Suprapubic skin (tissue), 4 donors: ENCODE data around the gene CARMIL3.
"Not testable (repeated sequence)": the region's sequence is repeated elsewhere in the genome, so short reads cannot be mapped to it uniquely, and the experiment has no call there.

ENCODE experiments used
- EP300 ChIP-seq: sonication (generic); formaldehyde crosslinking; IDR thresholded peaks from one replicate; pipeline ENCODE4 v1.6.1; 2017; ENCODE audit warnings: antibody characterized with exemption
- POLR2A ChIP-seq, 2 donors: fragments of 450-650 bp; IDR thresholded peaks; one replicate each; pipeline ENCODE4 v1.6.1; 2017; ENCODE audit warnings: antibody characterized with exemption in 2 of 2, mild to moderate bottlenecking in 2 of 2, moderate library complexity in 2 of 2
- POLR2AphosphoS5 ChIP-seq, 3 donors: sonication (generic); formaldehyde crosslinking; IDR thresholded peaks; one replicate each; pipeline ENCODE4 v1.6.1; 2017; ENCODE audit warnings: antibody characterized with exemption in 3 of 3
- TF ChIP-seq, protein P1 (sequence below), 2 donors: fragments of 200-600 bp in 1 of 2; fragments of 450-650 bp in 1 of 2; sonication (generic) in 1 of 2; IDR thresholded peaks; one replicate each; pipeline ENCODE4 v1.5.1; 2016 to 2019; ENCODE audit warnings: antibody characterized with exemption in 2 of 2, mild to moderate bottlenecking in 1 of 2, moderate library complexity in 1 of 2

DNA sequence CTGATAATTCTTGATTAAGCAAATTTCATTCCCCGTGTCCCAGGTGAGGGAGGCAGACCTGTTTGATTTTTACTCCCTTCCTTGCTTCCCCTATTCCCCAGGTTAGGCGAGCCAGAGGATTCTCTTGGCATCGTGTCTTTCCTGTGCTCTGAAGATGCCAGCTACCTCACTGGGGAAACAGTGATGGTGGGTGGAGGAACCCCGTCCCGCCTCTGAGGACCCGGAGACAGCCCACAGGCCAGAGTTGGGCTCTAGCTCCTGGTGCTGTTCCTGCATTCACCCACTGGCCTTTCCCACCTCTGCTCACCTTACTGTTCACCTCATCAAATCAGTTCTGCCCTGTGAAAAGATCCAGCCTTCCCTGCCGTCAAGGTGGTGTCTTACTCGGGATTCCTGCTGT lies 1.1 kb upstream of the CARMIL3 start:
- TF ChIP-seq, protein P1, sequence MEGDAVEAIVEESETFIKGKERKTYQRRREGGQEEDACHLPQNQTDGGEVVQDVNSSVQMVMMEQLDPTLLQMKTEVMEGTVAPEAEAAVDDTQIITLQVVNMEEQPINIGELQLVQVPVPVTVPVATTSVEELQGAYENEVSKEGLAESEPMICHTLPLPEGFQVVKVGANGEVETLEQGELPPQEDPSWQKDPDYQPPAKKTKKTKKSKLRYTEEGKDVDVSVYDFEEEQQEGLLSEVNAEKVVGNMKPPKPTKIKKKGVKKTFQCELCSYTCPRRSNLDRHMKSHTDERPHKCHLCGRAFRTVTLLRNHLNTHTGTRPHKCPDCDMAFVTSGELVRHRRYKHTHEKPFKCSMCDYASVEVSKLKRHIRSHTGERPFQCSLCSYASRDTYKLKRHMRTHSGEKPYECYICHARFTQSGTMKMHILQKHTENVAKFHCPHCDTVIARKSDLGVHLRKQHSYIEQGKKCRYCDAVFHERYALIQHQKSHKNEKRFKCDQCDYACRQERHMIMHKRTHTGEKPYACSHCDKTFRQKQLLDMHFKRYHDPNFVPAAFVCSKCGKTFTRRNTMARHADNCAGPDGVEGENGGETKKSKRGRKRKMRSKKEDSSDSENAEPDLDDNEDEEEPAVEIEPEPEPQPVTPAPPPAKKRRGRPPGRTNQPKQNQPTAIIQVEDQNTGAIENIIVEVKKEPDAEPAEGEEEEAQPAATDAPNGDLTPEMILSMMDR (IDR thresholded peaks at IDR 0.05), result not testable (repeated sequence)
- not testable (repeated sequence) for TF ChIP-seq POLR2A (IDR thresholded peaks at IDR 0.05); EP300; POLR2AphosphoS5 (IDR thresholded peaks at IDR 0.05)
